ENCODE measurements around the gene PLB1.

The PLB1 gene

GRCh38 chr2:28674713-28675068 lies 178.8 kb downstream of the PLB1 start:
- DNase-seq, result no peak

- no peak for DNase-seq
Measured at GRCh38 chr2:28676152-28676835, 180.4 kb downstream of the PLB1 start.

DNA sequence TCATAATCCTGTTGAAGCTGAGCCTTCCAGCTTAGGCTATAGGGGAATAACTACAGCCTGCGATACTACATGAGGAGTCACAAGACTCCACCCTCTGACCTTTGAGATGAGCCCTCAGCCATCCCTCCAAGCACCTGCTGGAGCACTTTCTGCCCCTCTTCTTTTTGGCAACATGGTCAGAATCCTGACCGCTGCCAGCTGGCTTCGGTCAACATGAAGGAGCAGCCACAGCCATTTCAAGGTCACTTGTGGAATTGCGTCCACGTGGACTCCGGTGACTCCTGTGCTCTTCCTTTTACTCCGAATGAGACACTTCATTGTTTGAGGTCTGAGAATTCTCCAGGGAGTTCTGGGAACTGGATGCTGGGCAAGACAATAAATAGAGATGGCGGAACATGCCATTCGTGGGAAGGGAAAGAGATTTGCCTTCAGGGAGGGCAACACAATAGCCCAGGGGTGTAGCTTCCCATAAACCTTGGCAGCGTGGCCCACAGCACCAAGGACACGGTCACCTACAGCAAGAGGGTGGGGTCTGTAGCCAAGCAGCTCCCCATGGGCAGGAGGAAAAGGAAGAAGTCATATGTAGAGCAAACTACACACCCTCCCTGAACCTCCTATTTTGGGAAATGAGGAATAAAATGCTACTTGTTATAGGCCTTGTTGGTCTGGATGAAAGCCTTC lies 182.5 kb downstream of the PLB1 start:
- DNase-seq, result no peak

- DNase-seq, result no peak
Measured at GRCh38 chr2:28678944-28679343, 183.1 kb downstream of the PLB1 start.

DNA sequence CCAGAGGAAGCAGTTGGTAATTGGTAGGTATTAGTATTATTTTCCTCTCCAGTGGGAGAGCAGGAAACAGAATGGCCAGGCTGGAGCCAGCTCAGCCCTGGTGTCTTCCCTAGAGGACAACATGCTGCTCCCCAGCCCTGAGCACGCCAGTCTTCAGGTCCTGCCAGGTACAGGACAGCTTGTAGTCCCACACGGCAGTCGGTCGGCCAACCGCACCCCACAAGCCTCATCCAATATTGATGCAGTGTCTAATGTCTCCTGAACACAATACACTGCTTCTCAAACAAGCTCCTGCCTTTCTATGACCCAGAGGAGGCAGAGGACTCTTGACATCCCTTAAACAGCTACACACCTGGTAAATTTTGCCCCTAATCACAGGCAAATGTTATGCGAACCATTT lies 184.8 kb downstream of the PLB1 start:
- DNase-seq, result no peak

GRCh38 chr2:28681158-28681571 lies 185.3 kb downstream of the PLB1 start:
- DNase-seq, result no peak

- peak; percentile 36 for DNase-seq
Measured at GRCh38 chr2:28681606-28682005, 185.7 kb downstream of the PLB1 start.

GRCh38 chr2:28683100-28683706 lies 187.3 kb downstream of the PLB1 start:
- no peak for DNase-seq

DNA sequence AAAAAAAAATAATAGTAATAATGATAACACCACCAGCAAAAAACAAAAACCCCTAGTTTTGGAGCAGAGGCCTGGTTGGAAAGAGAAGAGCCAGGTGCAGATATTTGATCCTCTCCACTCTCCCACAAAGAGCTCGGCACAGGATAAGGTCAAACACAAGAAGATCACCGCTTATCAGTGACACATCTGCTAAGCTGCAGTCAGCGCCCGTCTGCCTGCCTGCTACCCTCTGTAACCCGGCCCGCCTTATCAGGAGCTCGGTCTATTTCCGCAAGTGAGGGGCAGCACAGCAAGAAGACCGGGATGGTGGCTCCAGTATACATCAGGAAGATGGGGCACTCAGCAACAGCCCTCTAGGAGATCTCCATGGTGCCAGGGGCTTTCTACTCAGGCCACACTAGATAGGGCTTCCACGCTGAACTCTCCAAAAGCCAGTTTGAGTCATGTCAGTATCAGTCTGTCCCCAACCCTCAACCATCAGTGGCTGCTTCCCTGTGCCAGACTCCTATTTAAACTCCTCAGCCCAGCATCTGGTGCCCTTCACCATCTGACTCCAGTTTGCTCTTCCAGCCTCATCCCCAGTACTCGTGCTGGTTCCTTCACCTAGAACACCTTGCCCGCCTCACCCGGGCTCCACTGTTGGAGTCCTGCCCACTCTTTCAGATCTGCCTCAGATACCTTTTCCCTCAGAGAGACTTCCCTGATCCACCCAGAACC lies 188.4 kb downstream of the PLB1 start:
- no peak for DNase-seq

GRCh38 chr2:28687171-28687570 lies 191.3 kb downstream of the PLB1 start:
- no peak for DNase-seq

- no peak for DNase-seq
Measured at GRCh38 chr2:28687640-28688385, 192.0 kb downstream of the PLB1 start.

- DNase-seq, result no peak
Measured at GRCh38 chr2:28688818-28689217, 193.0 kb downstream of the PLB1 start.

DNA sequence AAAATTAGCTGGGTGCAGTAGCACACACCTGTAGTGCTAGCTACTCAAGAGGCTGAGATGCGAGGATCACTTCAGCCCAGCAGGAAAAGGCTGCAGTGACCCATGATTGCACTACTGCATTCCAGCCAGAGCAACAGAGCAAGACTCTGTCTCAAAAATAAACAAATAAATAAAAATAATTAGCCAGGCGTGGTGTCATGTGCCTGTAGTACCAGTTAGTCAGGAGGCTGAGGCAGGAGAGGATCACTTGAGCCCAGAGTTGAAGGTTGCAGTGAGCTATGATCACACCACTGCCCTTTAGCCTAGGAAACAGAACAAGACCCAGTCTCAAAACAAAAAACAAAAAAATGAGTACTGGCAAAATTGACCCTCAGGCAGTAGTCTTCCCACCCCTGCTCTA lies 193.9 kb downstream of the PLB1 start:
- DNase-seq, result no peak

- DNase-seq, result no peak
Measured at GRCh38 chr2:28692411-28692810, 196.6 kb downstream of the PLB1 start.

- DNase-seq, result no peak
Measured at GRCh38 chr2:28693223-28693622, 197.4 kb downstream of the PLB1 start.

Data from NCI-H1417 treated with DMSO at 0.1 percent for 48 hours (cell line).